ENCODE data around the gene TASP1. TPM values are rescaled to one million over a fixed set of nuclear protein-coding genes. Genes with fewer than 3 reads are reported as not detected.

TASP1 gene
- total RNA-seq, 1 experiment from 2014 or later: 25.9 TPM

DNA sequence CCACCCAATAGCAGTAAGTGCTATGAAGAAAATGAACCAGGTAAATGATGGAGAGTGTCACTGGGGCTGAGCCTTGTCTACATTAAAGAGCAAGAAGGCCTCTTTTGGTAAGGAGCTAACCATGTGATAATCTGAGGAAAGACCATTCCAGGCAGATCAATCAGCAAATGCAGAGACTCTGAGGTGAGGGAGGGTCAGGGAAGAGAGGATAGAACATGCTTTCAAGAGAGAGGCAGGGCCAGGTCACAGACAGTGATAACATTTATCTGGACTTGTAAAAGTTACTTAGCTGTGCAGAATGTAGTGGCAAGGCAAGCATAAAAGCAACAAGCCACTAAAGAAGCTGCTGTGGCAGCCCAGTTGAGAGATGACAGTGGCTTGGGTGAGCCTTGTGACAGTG is 197.3 kb downstream of the TASP1 start:
- CTCF ChIA-PET: no interaction called here
- no peak overlapping the region for H3K4me3 ChIP-seq
- 0 out of 2 replicates have a peak, but pooled peaks cover 3% of the 10 kb centered on the region for H4K20me1 ChIP-seq (ENCODE audit: insufficient read depth)
- TF ChIP-seq EZH2 (IDR thresholded peaks at IDR 0.05; ENCODE audit: low read depth): no peak
- H3K79me2 ChIP-seq (ENCODE audit: low read depth): no peaks in the 10 kb centered on the region
- POLR2A ChIA-PET (ENCODE audit: unreplicated experiment): no interaction called here
- no peak overlapping the region for H3K27ac ChIP-seq
- BruUV-seq (replicated peaks): no TSS peak
- no peaks in the 10 kb centered on the region; the same call in 1 of the 2 replicates for H3K9me3 ChIP-seq (ENCODE audit: insufficient read depth, low read depth)
- H3K27me3 ChIP-seq (ENCODE audit: insufficient read depth, low read depth): no peaks in the 10 kb centered on the region
- intact Hi-C loops (cut with micrococcal nuclease; ENCODE audit: unreplicated experiment): no loop called here
- H3F3A ChIP-seq (ENCODE audit: insufficient read depth, low read depth): no peaks in the 10 kb centered on the region
- H3K36me3 ChIP-seq (ENCODE audit: low read depth): no peaks in the 10 kb centered on the region
- no peak overlapping the region for H2AFZ ChIP-seq
- no peak overlapping the region for H3K4me2 ChIP-seq
- no peaks in the 10 kb centered on the region for H3K9me2 ChIP-seq (ENCODE audit: insufficient read depth)
- no peak for DNase-seq
- H3K4me1 ChIP-seq (replicated peaks; ENCODE audit: insufficient read depth): no peaks in the 10 kb centered on the region

DNA sequence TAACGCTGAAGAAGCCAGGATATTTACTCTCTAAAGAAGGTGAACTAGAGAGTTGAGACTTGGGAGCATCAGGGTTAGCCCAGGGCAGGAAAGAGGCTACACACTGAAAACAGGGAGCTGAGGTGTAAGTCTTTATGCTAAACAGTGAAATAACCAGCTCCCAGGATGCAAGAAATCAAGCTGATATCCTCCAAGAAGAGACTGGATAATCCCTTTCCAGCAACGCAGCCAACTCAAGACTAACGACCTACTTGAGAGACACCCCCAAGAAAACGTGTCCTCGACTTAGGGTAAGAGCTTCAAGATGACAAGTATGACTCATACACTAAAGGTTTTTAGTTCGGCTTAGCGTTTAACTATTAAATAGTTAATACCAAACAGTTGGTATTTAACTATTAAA is 202.2 kb downstream of the TASP1 start:
- Histone ChIP-seq H4K20me1 (ENCODE audit: insufficient read depth) (0 out of 2 replicates have a peak, but pooled peaks cover 3% of the 10 kb centered on the region), H3K4me2 (no peak overlapping the region), H3F3A (ENCODE audit: insufficient read depth, low read depth) (no peaks in the 10 kb centered on the region), H3K4me3 (no peak overlapping the region), H2AFZ (no peak overlapping the region), H3K27ac (no peak overlapping the region), H3K79me2 (ENCODE audit: low read depth) (no peaks in the 10 kb centered on the region), H3K9me3 (ENCODE audit: insufficient read depth, low read depth) (no peaks in the 10 kb centered on the region), H3K4me1 (replicated peaks; ENCODE audit: insufficient read depth) (no peaks in the 10 kb centered on the region), H3K27me3 (ENCODE audit: insufficient read depth, low read depth) (no peaks in the 10 kb centered on the region), H3K36me3 (ENCODE audit: low read depth) (no peaks in the 10 kb centered on the region; the same call in 1 of the 2 replicates), H3K9me2 (ENCODE audit: insufficient read depth) (no peaks in the 10 kb centered on the region)
- TF ChIP-seq EZH2 (IDR thresholded peaks at IDR 0.05; ENCODE audit: low read depth): no peak
- TF ChIP-seq, protein P1, sequence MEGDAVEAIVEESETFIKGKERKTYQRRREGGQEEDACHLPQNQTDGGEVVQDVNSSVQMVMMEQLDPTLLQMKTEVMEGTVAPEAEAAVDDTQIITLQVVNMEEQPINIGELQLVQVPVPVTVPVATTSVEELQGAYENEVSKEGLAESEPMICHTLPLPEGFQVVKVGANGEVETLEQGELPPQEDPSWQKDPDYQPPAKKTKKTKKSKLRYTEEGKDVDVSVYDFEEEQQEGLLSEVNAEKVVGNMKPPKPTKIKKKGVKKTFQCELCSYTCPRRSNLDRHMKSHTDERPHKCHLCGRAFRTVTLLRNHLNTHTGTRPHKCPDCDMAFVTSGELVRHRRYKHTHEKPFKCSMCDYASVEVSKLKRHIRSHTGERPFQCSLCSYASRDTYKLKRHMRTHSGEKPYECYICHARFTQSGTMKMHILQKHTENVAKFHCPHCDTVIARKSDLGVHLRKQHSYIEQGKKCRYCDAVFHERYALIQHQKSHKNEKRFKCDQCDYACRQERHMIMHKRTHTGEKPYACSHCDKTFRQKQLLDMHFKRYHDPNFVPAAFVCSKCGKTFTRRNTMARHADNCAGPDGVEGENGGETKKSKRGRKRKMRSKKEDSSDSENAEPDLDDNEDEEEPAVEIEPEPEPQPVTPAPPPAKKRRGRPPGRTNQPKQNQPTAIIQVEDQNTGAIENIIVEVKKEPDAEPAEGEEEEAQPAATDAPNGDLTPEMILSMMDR (conservative IDR thresholded peaks at IDR 0.05): no peak
- DNase-seq: no peak
- intact Hi-C loops (cut with micrococcal nuclease; ENCODE audit: unreplicated experiment): no loop called here
- ChIA-PET POLR2A (ENCODE audit: unreplicated experiment) (no interaction called here), CTCF (no interaction called here)
- BruUV-seq (replicated peaks): no TSS peak

DNA sequence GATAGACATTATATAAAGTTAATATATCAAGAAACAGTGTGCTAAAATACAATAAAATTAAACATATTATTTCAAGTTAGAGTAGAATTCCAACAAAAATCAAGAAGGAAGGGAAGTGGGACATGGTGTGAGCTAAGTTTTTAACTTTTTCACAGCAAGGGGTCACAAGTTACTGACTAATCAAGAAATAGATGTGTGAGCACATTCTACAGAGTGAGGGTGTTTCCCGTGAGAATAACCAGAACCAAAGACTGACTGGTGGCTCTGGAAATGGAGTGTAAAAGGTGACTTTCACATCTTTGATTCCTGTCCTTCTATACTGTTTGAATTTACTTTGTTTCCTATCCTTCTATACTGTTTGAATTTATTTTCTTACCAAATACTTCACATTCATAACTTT is 206.6 kb downstream of the TASP1 start:
- intact Hi-C loops (cut with micrococcal nuclease; ENCODE audit: unreplicated experiment): no loop called here

More for the DNA sequence above, 206.6 kb downstream of the TASP1 start:
- TF ChIP-seq, protein P1 (conservative IDR thresholded peaks at IDR 0.05): no peak
- no peak for TF ChIP-seq EZH2 (IDR thresholded peaks at IDR 0.05; ENCODE audit: low read depth)
- no TSS peak for BruUV-seq (replicated peaks)
- H3K36me3 ChIP-seq (ENCODE audit: low read depth): peaks cover 3% of the 10 kb centered on the region; the same call in 1 of the 2 replicates
- no peaks in the 10 kb centered on the region for H3K9me2 ChIP-seq (ENCODE audit: insufficient read depth)
- no peak for DNase-seq
- H3K4me3 ChIP-seq: no peak overlapping the region
- no peaks in the 10 kb centered on the region for H4K20me1 ChIP-seq (ENCODE audit: insufficient read depth)
- H3K4me2 ChIP-seq: no peak overlapping the region
- no peaks in the 10 kb centered on the region for H3K79me2 ChIP-seq (ENCODE audit: low read depth)
- no peaks in the 10 kb centered on the region for H3K9me3 ChIP-seq (ENCODE audit: insufficient read depth, low read depth)
- no peaks in the 10 kb centered on the region for H3F3A ChIP-seq (ENCODE audit: insufficient read depth, low read depth)
- H2AFZ ChIP-seq: no peak overlapping the region
- H3K27me3 ChIP-seq (ENCODE audit: insufficient read depth, low read depth): no peaks in the 10 kb centered on the region
- ChIA-PET CTCF (no interaction called here), POLR2A (ENCODE audit: unreplicated experiment) (no interaction called here)
- H3K4me1 ChIP-seq (replicated peaks; ENCODE audit: insufficient read depth): no peaks in the 10 kb centered on the region
- H3K27ac ChIP-seq: no peak overlapping the region

Measured in PC-9 (cell line).